GOT3 (cell line): ENCODE measurements around the gene IGSF11.
"Not testable (repeated sequence)": the region's sequence is repeated elsewhere in the genome, so short reads cannot be mapped to it uniquely, and the experiment has no call there.

ENCODE experiments used
- DNase-seq: peaks from one replicate; lab custom pipeline; 2025; ENCODE audit warnings: mixed read lengths; lab: John Stamatoyannopoulos, UW

Gene IGSF11

GRCh38 chr3:119034256-119035013 lies at the start of gene IGSF11:
Gene IGSF11, minus strand, starts transcription at chr3:119034846. Its CDS starts 264 bp downstream, at chr3:119034582.
- no peak for DNase-seq

GRCh38 chr3:119080364-119080763 lies 45.7 kb upstream of the IGSF11 start:
- no peak for DNase-seq

- DNase-seq, result no peak
Measured at GRCh38 chr3:119073258-119074001, 38.8 kb upstream of the IGSF11 start.

- not testable (repeated sequence) for DNase-seq
Measured at GRCh38 chr3:119072451-119072850, 37.8 kb upstream of the IGSF11 start.

- DNase-seq, result no peak
Measured at GRCh38 chr3:119069725-119070124, 35.1 kb upstream of the IGSF11 start.

GRCh38 chr3:119063471-119063870 lies 28.8 kb upstream of the IGSF11 start:
- DNase-seq, result no peak

GRCh38 chr3:119062892-119063291 lies 28.2 kb upstream of the IGSF11 start:
- no peak for DNase-seq

- DNase-seq, result no peak
Measured at GRCh38 chr3:119044593-119044992, 9.9 kb upstream of the IGSF11 start.

GRCh38 chr3:119042162-119042561 lies 7.5 kb upstream of the IGSF11 start:
- no peak for DNase-seq

- no peak for DNase-seq
Measured at GRCh38 chr3:119035014-119035346, 334 bp upstream of the IGSF11 start.

GRCh38 chr3:119033393-119034255 lies 1.0 kb downstream of the IGSF11 start:
- no peak for DNase-seq

GRCh38 chr3:119025171-119025795 lies 9.4 kb downstream of the IGSF11 start:
- DNase-seq, result no peak

- DNase-seq, result no peak
Measured at GRCh38 chr3:119019767-119020518, 14.7 kb downstream of the IGSF11 start.

GRCh38 chr3:119018690-119019463 lies 15.8 kb downstream of the IGSF11 start:
- DNase-seq, result no peak

GRCh38 chr3:119015942-119016341 lies 18.7 kb downstream of the IGSF11 start:
- no peak for DNase-seq

- DNase-seq, result no peak
Measured at GRCh38 chr3:119013951-119014350, 20.7 kb downstream of the IGSF11 start.

GRCh38 chr3:119011528-119011927 lies 23.1 kb downstream of the IGSF11 start:
- DNase-seq, result no peak

GRCh38 chr3:118997190-118997589 lies 37.5 kb downstream of the IGSF11 start:
- no peak for DNase-seq

- DNase-seq, result no peak
Measured at GRCh38 chr3:118991775-118992174, 42.9 kb downstream of the IGSF11 start.

- DNase-seq, result no peak
Measured at GRCh38 chr3:118990823-118991560, 43.7 kb downstream of the IGSF11 start.
